ENCODE measurements around the gene SMG6. TPM values are rescaled to one million over a fixed set of nuclear protein-coding genes. Genes with fewer than 3 reads are reported as not detected.

SMG6 gene
- total and polyA plus RNA-seq, 2 donors (not counting 3 experiments of a cell fraction or from before 2014, with no cell fraction given): 40.1 to 42.2 TPM

DNA sequence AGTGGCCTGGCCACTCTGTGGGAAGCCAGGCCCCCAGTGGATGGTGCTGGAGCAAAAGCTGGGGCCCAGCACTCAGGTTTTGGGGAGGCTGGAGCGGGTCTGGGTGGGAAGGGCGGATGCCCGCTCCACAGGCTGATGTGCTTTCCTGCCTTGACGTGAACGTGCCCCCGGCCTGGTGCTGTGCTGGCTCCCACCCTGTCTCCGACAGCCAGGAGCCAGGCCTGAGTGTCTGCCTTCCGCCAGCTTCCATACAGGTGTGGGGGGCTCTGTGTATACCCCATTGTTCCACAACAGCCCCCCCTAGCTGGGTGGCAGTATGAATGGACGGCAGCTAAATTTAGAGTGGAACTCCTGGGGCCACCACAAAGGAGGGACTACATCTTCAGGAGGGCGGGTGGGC is 228.7 kb downstream of the SMG6 start:
- BruUV-seq (replicated peaks): no TSS peak
- DNase-seq (ENCODE audit: low read depth, low spot score) (no peak), FAIRE-seq (no peak)
- H3K9me3 ChIP-seq (replicated peaks; ENCODE audit: control insufficient read depth, insufficient read depth, low read length): no peaks in the 10 kb centered on the region
- CTCF ChIA-PET: interaction anchor here (1.9 to 2.3 kb wide), 3 partner anchors 11 to 170 kb away, joined by 4 to 10 read pairs (median 7); no protein-coding TSS in a partner anchor
- no peak overlapping the region for H3K4me3 ChIP-seq (replicated peaks in 1 of 3; ENCODE audit: insufficient read depth in 1 of 3, low read depth in 1 of 3, low read length in 3 of 3)
- peaks cover 32% of the 10 kb centered on the region for H3K4me1 ChIP-seq (ENCODE audit: control insufficient read depth, extremely low read depth, insufficient read depth, low read length)
- H3K79me2 ChIP-seq (ENCODE audit: control insufficient read depth, insufficient read depth, low read length): no peaks in the 10 kb centered on the region
- no peaks in the 10 kb centered on the region for H4K20me1 ChIP-seq (replicated peaks; ENCODE audit: control insufficient read depth, extremely low read depth, insufficient read depth, low read length)
- intact Hi-C loops (cut with micrococcal nuclease) (no loop called here), dilution Hi-C loops (cut with MboI; ENCODE audit: extremely low pct_ligation_motif_present, low sequenced_read_pairs) (no loop called here)
- no peak overlapping the region for H2AFZ ChIP-seq (ENCODE audit: low read depth, low read length)
- no peaks in the 10 kb centered on the region for H3K27me3 ChIP-seq (ENCODE audit: control insufficient read depth in 2 of 2, insufficient read depth in 2 of 2, low read length in 2 of 2)
- no peak overlapping the region for H3K4me2 ChIP-seq (ENCODE audit: insufficient read depth, low read length)
- TF ChIP-seq, protein P1, sequence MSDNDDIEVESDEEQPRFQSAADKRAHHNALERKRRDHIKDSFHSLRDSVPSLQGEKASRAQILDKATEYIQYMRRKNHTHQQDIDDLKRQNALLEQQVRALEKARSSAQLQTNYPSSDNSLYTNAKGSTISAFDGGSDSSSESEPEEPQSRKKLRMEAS (IDR thresholded peaks at IDR 0.05; ENCODE audit: insufficient read depth, insufficient read length): no peak
- TF ChIP-seq, protein P2, sequence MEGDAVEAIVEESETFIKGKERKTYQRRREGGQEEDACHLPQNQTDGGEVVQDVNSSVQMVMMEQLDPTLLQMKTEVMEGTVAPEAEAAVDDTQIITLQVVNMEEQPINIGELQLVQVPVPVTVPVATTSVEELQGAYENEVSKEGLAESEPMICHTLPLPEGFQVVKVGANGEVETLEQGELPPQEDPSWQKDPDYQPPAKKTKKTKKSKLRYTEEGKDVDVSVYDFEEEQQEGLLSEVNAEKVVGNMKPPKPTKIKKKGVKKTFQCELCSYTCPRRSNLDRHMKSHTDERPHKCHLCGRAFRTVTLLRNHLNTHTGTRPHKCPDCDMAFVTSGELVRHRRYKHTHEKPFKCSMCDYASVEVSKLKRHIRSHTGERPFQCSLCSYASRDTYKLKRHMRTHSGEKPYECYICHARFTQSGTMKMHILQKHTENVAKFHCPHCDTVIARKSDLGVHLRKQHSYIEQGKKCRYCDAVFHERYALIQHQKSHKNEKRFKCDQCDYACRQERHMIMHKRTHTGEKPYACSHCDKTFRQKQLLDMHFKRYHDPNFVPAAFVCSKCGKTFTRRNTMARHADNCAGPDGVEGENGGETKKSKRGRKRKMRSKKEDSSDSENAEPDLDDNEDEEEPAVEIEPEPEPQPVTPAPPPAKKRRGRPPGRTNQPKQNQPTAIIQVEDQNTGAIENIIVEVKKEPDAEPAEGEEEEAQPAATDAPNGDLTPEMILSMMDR (IDR thresholded peaks at IDR 0.05; ENCODE audit: extremely low read depth in 1 of 2, insufficient read depth in 1 of 2, low read depth in 1 of 2, low read length in 2 of 2): no peak
- TF ChIP-seq EZH2 (IDR thresholded peaks at IDR 0.05; ENCODE audit: borderline replicate concordance, low read depth, low read length, severe bottlenecking) (no peak), MYC (IDR thresholded peaks at IDR 0.05; ENCODE audit: low read depth, low read length) (no peak), GATA2 (IDR thresholded peaks at IDR 0.05; ENCODE audit: insufficient read depth, insufficient read length, low read depth, low read length) (no peak), POLR2AphosphoS5 (IDR thresholded peaks at IDR 0.05; ENCODE audit: insufficient read depth, low read depth, low read length) (no peak)
- POLR2A ChIA-PET: no interaction called here
- H3K27ac ChIP-seq (ENCODE audit: insufficient read depth, low read depth, low read length): no peak overlapping the region
- H3K36me3 ChIP-seq (ENCODE audit: control insufficient read depth in 2 of 2, extremely low read depth in 1 of 2, insufficient read depth in 2 of 2, low read length in 2 of 2): peaks cover 0 to 7% of the 10 kb centered on the region in 2 experiments
- H3K9ac ChIP-seq (replicated peaks; ENCODE audit: extremely low read depth, insufficient read depth, low read length): no peak overlapping the region
- H3K9me1 ChIP-seq (replicated peaks; ENCODE audit: control insufficient read depth, extremely low read depth, insufficient read depth, low read length): no peaks in the 10 kb centered on the region
